Keratinocyte (primary cell): Measurements from ENCODE around the gene GLRX3. TPM values are rescaled to one million over a fixed set of nuclear protein-coding genes. Genes with fewer than 3 reads are reported as not detected.
A peak's percentile ranks its signal among the peaks of the same experiment; 100 is the strongest.

Experiments used
- DNase-seq: peaks from one replicate; pipeline ENCODE4 v3.0.0-alpha.2; 2011; ENCODE audit warnings: low read depth, missing footprints, low spot score
- FAIRE-seq: peaks from 2 replicates; lab custom pipeline; 2011; peaks lifted over from hg19 to GRCh38; lab: Jason Lieb, UNC
- H2AFZ ChIP-seq: 2 replicates; pipeline ENCODE4 v1.6.0; 2012; ENCODE audit warnings: low read length, control low read depth, inconsistent platforms; ENCODE audit not compliant: control insufficient read depth
- H3K27ac ChIP-seq: 2 replicates; pipeline ENCODE4 v1.5.1; 2011; ENCODE audit warnings: low read length; ENCODE audit not compliant: control insufficient read depth, insufficient read depth
- H3K27me3 ChIP-seq: 3 replicates; pipeline ENCODE4 v1.6.0; 2011; ENCODE audit warnings: low read length; ENCODE audit not compliant: control insufficient read depth, insufficient read depth; ENCODE audit errors: extremely low read depth
- H3K36me3 ChIP-seq, 2 experiments: 2 replicates in 1 of 2; 3 replicates in 1 of 2; pipeline ENCODE4 v1.5.1; 2011; ENCODE audit warnings: low read length in 2 of 2, mild to moderate bottlenecking in 1 of 2; ENCODE audit not compliant: control insufficient read depth in 2 of 2, insufficient read depth in 2 of 2; ENCODE audit errors: extremely low read depth in 1 of 2
- H3K4me1 ChIP-seq: 3 replicates; pipeline ENCODE4 v1.5.1; 2011; ENCODE audit warnings: low read length; ENCODE audit not compliant: control insufficient read depth, insufficient read depth; ENCODE audit errors: extremely low read depth
- H3K4me2 ChIP-seq: 3 replicates; pipeline ENCODE4 v1.6.0; 2011; ENCODE audit warnings: low read depth, low read length; ENCODE audit not compliant: control insufficient read depth, insufficient read depth; ENCODE audit errors: extremely low read depth
- H3K4me3 ChIP-seq, 3 experiments: fragments of 200-600 bp in 1 of 3; sonication (generic) in 1 of 3; 2 replicates in 2 of 3; 3 replicates in 1 of 3; pipeline ENCODE4 v1.5.1; 2011 to 2016; ENCODE audit warnings: low read length in 3 of 3, mild to moderate bottlenecking in 3 of 3, control low read depth in 2 of 3, inconsistent platforms in 1 of 3, low read depth in 1 of 3, mixed read lengths in 1 of 3, mixed run types in 1 of 3, moderate library complexity in 1 of 3; ENCODE audit not compliant: control insufficient read depth in 2 of 3, insufficient read depth in 2 of 3; ENCODE audit errors: extremely low read depth in 1 of 3
- H3K79me2 ChIP-seq: 2 replicates; pipeline ENCODE4 v1.6.0; 2012; ENCODE audit warnings: low read length; ENCODE audit not compliant: control insufficient read depth, insufficient read depth
- H3K9ac ChIP-seq: 3 replicates; pipeline ENCODE4 v1.6.0; 2011; ENCODE audit warnings: low read length; ENCODE audit not compliant: control insufficient read depth, insufficient read depth; ENCODE audit errors: extremely low read depth
- H3K9me1 ChIP-seq: 3 replicates; pipeline ENCODE4 v1.6.0; 2011; ENCODE audit warnings: low read length; ENCODE audit not compliant: control insufficient read depth, insufficient read depth; ENCODE audit errors: extremely low read depth
- H3K9me3 ChIP-seq: 2 replicates; pipeline ENCODE4 v1.5.1; 2012; ENCODE audit warnings: low read depth, low read length; ENCODE audit not compliant: control insufficient read depth
- H4K20me1 ChIP-seq: 3 replicates; pipeline ENCODE4 v1.6.0; 2011; ENCODE audit warnings: low read length; ENCODE audit not compliant: control insufficient read depth, insufficient read depth; ENCODE audit errors: extremely low read depth
- CTCF ChIP-seq, 3 experiments: IDR thresholded peaks in 1 of 3; conservative IDR thresholded peaks in 1 of 3; optimal IDR thresholded peaks in 1 of 3; 2 replicates in 2 of 3; 3 replicates in 1 of 3; pipeline versions ENCODE3 to v1.5.1; 2011; ENCODE audit warnings: low read length in 3 of 3, mild to moderate bottlenecking in 3 of 3, moderate library complexity in 2 of 3, control low read depth in 1 of 3, inconsistent platforms in 1 of 3; ENCODE audit not compliant: insufficient read depth in 2 of 3; ENCODE audit errors: extremely low read depth in 1 of 3
- EZH2 ChIP-seq: IDR thresholded peaks from one replicate; pipeline ENCODE4 v1.6.1; 2012; ENCODE audit warnings: inconsistent platforms, mild to moderate bottlenecking, low read length, moderate library complexity
- dilution Hi-C: fragments of 300-500 bp; cut with MboI; formaldehyde crosslinking; loops from one replicate; pipeline ENCODE4 v1.7.0; 2020; ENCODE audit warnings: low sequenced_read_pairs; ENCODE audit not compliant: extremely low pct_ligation_motif_present
- polyA plus RNA-seq, 5 experiments: library from polyadenylated mRNA; depleted of rRNA in 3 of 5; stranded (reverse) in 3 of 5; stranded (forward) in 1 of 5; unstranded in 1 of 5; fragments of >200 nt; gene quantifications; 1 replicate in 1 of 5; 2 replicates in 3 of 5; 3 replicates in 1 of 5; pipeline versions ENCODE4 v1.2.1 to v1.2.3, GENCODE V29; 2011 to 2012; ENCODE audit warnings: missing spikeins in 2 of 5, low read depth in 1 of 5, low replicate concordance in 1 of 5

Gene GLRX3
- polyA plus RNA-seq, 1 donor (not counting 4 experiments of a cell fraction or from before 2014, with no cell fraction given), result 215 TPM

DNA sequence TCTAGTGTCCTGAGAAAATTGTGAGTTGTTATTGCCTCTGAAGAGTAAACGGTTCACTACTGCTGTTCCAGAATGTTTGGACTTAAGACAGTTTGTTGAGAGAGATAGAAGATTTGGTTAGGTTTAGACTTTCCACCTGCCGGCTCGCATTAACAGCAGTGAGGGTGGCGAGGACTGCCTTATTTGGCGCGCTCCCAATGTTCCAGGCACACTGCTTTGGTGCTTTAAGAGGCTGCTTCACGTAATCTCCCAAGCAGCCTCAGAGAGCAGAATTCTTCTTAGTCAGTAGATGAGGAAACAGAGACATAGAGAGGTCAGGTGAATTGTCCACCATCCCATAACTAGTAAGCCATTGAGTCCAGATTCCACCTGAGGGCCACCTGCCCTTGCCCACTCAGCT lies 41.1 kb downstream of the GLRX3 start:
- no peak for FAIRE-seq
- Histone ChIP-seq H3K36me3 (peaks cover 30 to 43% of the 10 kb centered on the region in 2 experiments), H3K4me3 (no peak overlapping the region), H3K4me1 (no peaks in the 10 kb centered on the region), H3K79me2 (peaks cover 2% of the 10 kb centered on the region), H2AFZ (no peak overlapping the region), H3K27ac (no peak overlapping the region), H3K4me2 (no peak overlapping the region), H3K27me3 (no peaks in the 10 kb centered on the region), H3K9ac (no peak overlapping the region), H4K20me1 (no peaks in the 10 kb centered on the region), H3K9me1 (no peaks in the 10 kb centered on the region), H3K9me3 (no peaks in the 10 kb centered on the region)
- TF ChIP-seq EZH2 (no peak), CTCF (optimal IDR thresholded peaks at IDR 0.05 in 1 of 3, IDR thresholded peaks at IDR 0.05 in 1 of 3, conservative IDR thresholded peaks at IDR 0.05 in 1 of 3; ENCODE audit: extremely low read depth in 1 of 3, insufficient read depth in 2 of 3, low read length in 3 of 3) (no peak)
- DNase-seq, result no peak
- dilution Hi-C loops, result no loop called here

GRCh38 chr10:130179640-130180039 lies 43.4 kb downstream of the GLRX3 start:
- TF ChIP-seq EZH2 (no peak), CTCF (optimal IDR thresholded peaks at IDR 0.05 in 1 of 3, IDR thresholded peaks at IDR 0.05 in 1 of 3, conservative IDR thresholded peaks at IDR 0.05 in 1 of 3; ENCODE audit: extremely low read depth in 1 of 3, insufficient read depth in 2 of 3, low read length in 3 of 3) (peak in 2 of 3 experiments; percentile 34 to 39)
- no peak overlapping the region for H3K9ac ChIP-seq
- H3K4me2 ChIP-seq, result no peak overlapping the region
- H3K27me3 ChIP-seq, result no peaks in the 10 kb centered on the region
- H3K9me1 ChIP-seq, result no peaks in the 10 kb centered on the region
- H4K20me1 ChIP-seq, result peaks cover 2% of the 10 kb centered on the region
- no peak overlapping the region for H3K4me3 ChIP-seq
- dilution Hi-C loops, result no loop called here
- H3K36me3 ChIP-seq, result peaks cover 36 to 44% of the 10 kb centered on the region in 2 experiments
- FAIRE-seq, result peak; percentile 49
- no peak for DNase-seq
- no peak overlapping the region for H2AFZ ChIP-seq
- H3K79me2 ChIP-seq, result no peaks in the 10 kb centered on the region
- no peaks in the 10 kb centered on the region for H3K4me1 ChIP-seq
- no peak overlapping the region for H3K27ac ChIP-seq
- no peaks in the 10 kb centered on the region for H3K9me3 ChIP-seq
